GM12878 (cell line): ENCODE data around the gene FASTK. TPM values are rescaled to one million over a fixed set of nuclear protein-coding genes. Genes with fewer than 3 reads are reported as not detected.
A peak's percentile ranks its signal among the peaks of the same experiment; 100 is the strongest.

Experiments
- BACH1 ChIP-seq: fragments of 450-650 bp; IDR thresholded peaks from 2 replicates; pipeline ENCODE4 v1.6.1; 2017; ENCODE audit warnings: mild to moderate bottlenecking, borderline replicate concordance
- CEBPZ ChIP-seq: fragments of 150-350 bp; IDR thresholded peaks from 2 replicates; pipeline ENCODE4 v1.6.1; 2016; ENCODE audit warnings: low read depth, low read length
- DPF2 ChIP-seq: fragments of 450-650 bp; IDR thresholded peaks from 2 replicates; pipeline ENCODE4 v1.6.1; 2017; ENCODE audit warnings: mild to moderate bottlenecking
- E4F1 ChIP-seq: fragments of 450-650 bp; IDR thresholded peaks from 2 replicates; pipeline ENCODE4 v1.6.1; 2018; ENCODE audit warnings: borderline replicate concordance, mild to moderate bottlenecking; ENCODE audit not compliant: partially characterized antibody
- FOS ChIP-seq: IDR thresholded peaks from 3 replicates; pipeline ENCODE4 v1.6.1; 2011; ENCODE audit warnings: borderline replicate concordance; ENCODE audit not compliant: insufficient read length; ENCODE audit errors: extremely low read depth
- FOXK2 ChIP-seq: fragments of 450-650 bp; IDR thresholded peaks from 2 replicates; pipeline ENCODE4 v1.6.1; 2017; ENCODE audit warnings: mild to moderate bottlenecking, moderate library complexity
- HDGF ChIP-seq: fragments of 450-650 bp; IDR thresholded peaks from 2 replicates; pipeline ENCODE4 v1.6.1; 2016; ENCODE audit warnings: antibody characterized with exemption
- KAT2A ChIP-seq: conservative IDR thresholded peaks from 2 replicates; pipeline ENCODE4 v1.6.1; 2011; ENCODE audit warnings: low read depth, low read length; ENCODE audit not compliant: control insufficient read depth
- KDM1A ChIP-seq: fragments of 200-600 bp; sonication (generic); IDR thresholded peaks from 2 replicates; pipeline ENCODE4 v1.6.1; 2016; ENCODE audit warnings: borderline replicate concordance
- MTA2 ChIP-seq: fragments of 450-650 bp; IDR thresholded peaks from 2 replicates; pipeline ENCODE4 v1.6.1; 2016; ENCODE audit warnings: low read depth, mild to moderate bottlenecking, moderate library complexity
- MYC ChIP-seq: IDR thresholded peaks from 2 replicates; pipeline ENCODE4 v1.6.1; 2011; ENCODE audit warnings: mild to moderate bottlenecking, low read length, moderate library complexity, inconsistent platforms; ENCODE audit not compliant: insufficient read depth, insufficient replicate concordance, insufficient read length, severe bottlenecking
- NFIC ChIP-seq: IDR thresholded peaks from 2 replicates; pipeline ENCODE4 v1.6.1; 2012; ENCODE audit warnings: low read depth, mild to moderate bottlenecking, inconsistent platforms, low read length, moderate library complexity
- POLR2AphosphoS5 ChIP-seq: IDR thresholded peaks from 2 replicates; pipeline ENCODE4 v1.6.1; 2011; ENCODE audit warnings: mild to moderate bottlenecking, low read length, inconsistent platforms
- SIX5 ChIP-seq: IDR thresholded peaks from 2 replicates; pipeline ENCODE4 v1.6.1; 2011; ENCODE audit warnings: mild to moderate bottlenecking, low read depth, low read length, moderate library complexity; ENCODE audit not compliant: severe bottlenecking
- SPI1 ChIP-seq: IDR thresholded peaks from 2 replicates; pipeline ENCODE4 v1.6.1; 2011; ENCODE audit warnings: low read depth, mild to moderate bottlenecking, low read length, moderate library complexity, borderline replicate concordance; ENCODE audit not compliant: insufficient read depth
- SREBF2 ChIP-seq: IDR thresholded peaks from 2 replicates; pipeline ENCODE4 v1.6.1; 2012; ENCODE audit warnings: mild to moderate bottlenecking, low read length
- SUPT20H ChIP-seq: IDR thresholded peaks from 2 replicates; pipeline ENCODE4 v1.6.1; 2011; ENCODE audit warnings: low read depth, mild to moderate bottlenecking, low read length, moderate library complexity, borderline replicate concordance; ENCODE audit not compliant: control insufficient read depth
- SUZ12 ChIP-seq: fragments of 200-600 bp; sonication (generic); IDR thresholded peaks from one replicate; pipeline ENCODE4 v1.6.1; 2018; ENCODE audit warnings: antibody characterized with exemption, mild to moderate bottlenecking; ENCODE audit not compliant: unreplicated experiment
- YBX1 ChIP-seq: fragments of 450-650 bp; IDR thresholded peaks from 2 replicates; pipeline ENCODE4 v1.6.1; 2016; ENCODE audit warnings: antibody characterized with exemption
- ZBTB11 ChIP-seq: fragments of 450-650 bp; formaldehyde crosslinking; IDR thresholded peaks from 2 replicates; pipeline ENCODE4 v1.5.0; 2022; ENCODE audit warnings: mild to moderate bottlenecking, missing genetic modification characterization
- ZZZ3 ChIP-seq: IDR thresholded peaks from 2 replicates; pipeline ENCODE4 v1.6.1; 2011; ENCODE audit warnings: low read depth; ENCODE audit not compliant: control insufficient read depth, insufficient read length
- polyA plus RNA-seq, 11 experiments: library from polyadenylated mRNA; depleted of rRNA in 4 of 11; unstranded in 6 of 11; stranded (reverse) in 5 of 11; fragments of >200 nt; fragmentation: Nextera tagmentation in 4 of 11; fragmentation: Illumina TruSeq in 1 of 11; extraction: Ambion mirVana in 4 of 11; extraction: Trizol in 1 of 11; gene quantifications; 1 replicate in 1 of 11; 2 replicates in 10 of 11; pipeline versions ENCODE4 v1.2.1 to v1.2.3, GENCODE V29; 2011 to 2016; ENCODE audit warnings: inconsistent platforms in 2 of 11, missing spikeins in 2 of 11, low read depth in 1 of 11
- total RNA-seq, 4 experiments: library from RNA; depleted of rRNA in 3 of 4; stranded (reverse); fragments of >200 nt in 3 of 4; fragmentation: Illumina TruSeq in 1 of 4; extraction: Trizol in 1 of 4; gene quantifications; 2 replicates each; pipeline versions ENCODE4 v1.2.1 to v1.2.3, GENCODE V29; 2013 to 2021

FASTK gene
- total and polyA plus RNA-seq, 10 of the 15 experiments (the other 5 are each of a cell fraction or from before 2014, with no cell fraction given), result 0.19 to 102 (median 54.5) TPM

GRCh38 chr7:151088856-151089699 lies 8.5 kb upstream of the FASTK start (continued):
- TF ChIP-seq YBX1 (no peak), SUPT20H (no peak), SUZ12 (no peak), E4F1 (no peak), FOXK2 (no peak), KDM1A (no peak), FOS (no peak), CEBPZ (no peak), HDGF (peak; percentile 36; the same call in 1 of the 2 replicates), NFIC (no peak), POLR2AphosphoS5 (no peak), ZBTB11 (CRISPR knock-in tag) (no peak), MYC (no peak), KAT2A (no peak), MTA2 (0 out of 2 replicates have a peak, but pooled peaks have one; percentile 4), BACH1 (no peak), ZZZ3 (no peak), SIX5 (no peak), SPI1 (peak; percentile 21; the same call in 1 of the 2 replicates), DPF2 (peak; percentile 24; the same call in 1 of the 2 replicates), SREBF2 (no peak)
